ENCODE data around the gene C2CD2. TPM values are rescaled to one million over a fixed set of nuclear protein-coding genes. Genes with fewer than 3 reads are reported as not detected.

The C2CD2 gene
- total and polyA plus RNA-seq, 2 of the 8 experiments (the other 6 are each of a cell fraction or from before 2014, with no cell fraction given), result 10.4 to 13.0 TPM

DNA sequence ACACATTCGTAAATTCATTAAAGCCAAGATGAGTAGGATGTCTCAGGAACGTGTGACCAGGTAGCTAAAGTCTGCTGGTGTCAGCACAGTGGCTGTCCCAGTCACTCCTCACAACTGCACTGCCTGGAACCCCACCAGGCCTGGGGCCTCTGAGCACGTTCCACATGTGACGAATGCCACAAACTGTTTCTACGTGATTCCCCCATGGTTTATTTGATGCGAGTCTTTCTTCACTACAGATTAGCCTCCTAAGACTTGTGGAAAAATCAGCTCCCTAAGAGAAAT is 107.8 kb downstream of the C2CD2 start:
- H3K9ac ChIP-seq (replicated peaks in 1 of 4; ENCODE audit: extremely low read depth in 1 of 4, low read depth in 3 of 4, low read length in 3 of 4), result no peak overlapping the region
- no peak overlapping the region for H3K56ac ChIP-seq (replicated peaks; ENCODE audit: insufficient read length, low read depth, low read length)
- H4K20me1 ChIP-seq (replicated peaks in 1 of 2; ENCODE audit: control insufficient read depth in 1 of 2, insufficient read depth in 2 of 2, low read length in 2 of 2), result no peaks in the 10 kb centered on the region
- H4K8ac ChIP-seq (ENCODE audit: extremely low read depth, insufficient read depth, low read length), result no peak overlapping the region; the same call in 1 of the 2 replicates
- no peak overlapping the region for H2AK5ac ChIP-seq (ENCODE audit: low read depth, low read length)
- no peak overlapping the region for H3K27ac ChIP-seq (ENCODE audit: low read depth, low read length)
- H4K5ac ChIP-seq (ENCODE audit: insufficient read length, low read depth, low read length), result no peak overlapping the region
- no peak overlapping the region for H2BK20ac ChIP-seq (ENCODE audit: low read length)
- no peak overlapping the region for H3K18ac ChIP-seq (ENCODE audit: extremely low read depth, low read length)
- no peak overlapping the region for H3K14ac ChIP-seq (ENCODE audit: insufficient read length)
- H3K23me2 ChIP-seq (ENCODE audit: low read depth, low read length), result no peaks in the 10 kb centered on the region
- H3K9me3 ChIP-seq (ENCODE audit: insufficient read depth in 2 of 2, low read depth in 1 of 2, low read length in 1 of 2), result no peaks in the 10 kb centered on the region; a peak in 1 of 4 replicates
- no peak overlapping the region for H3K4ac ChIP-seq (replicated peaks; ENCODE audit: insufficient read length, low read depth, low read length)
- no peak overlapping the region for H2BK15ac ChIP-seq (ENCODE audit: low read length)
- H2BK5ac ChIP-seq (ENCODE audit: low read depth, low read length), result no peak overlapping the region
- no peak overlapping the region for H3K23ac ChIP-seq (ENCODE audit: insufficient read length)
- FAIRE-seq (no peak), DNase-seq (ENCODE audit: low read depth in 1 of 2, low spot score in 2 of 2) (no peak)
- H3K27me3 ChIP-seq (replicated peaks in 1 of 4; ENCODE audit: control insufficient read depth in 3 of 4, extremely low read depth in 1 of 4, insufficient read depth in 3 of 4, low read length in 3 of 4), result no peaks in the 10 kb centered on the region
- 83% methylated on average over 6 of the region's 6 CpGs; no CpG with 5 or more reads in 1 of the 2 experiments for WGBS, 2 experiments (ENCODE audit: extremely low coverage in 1 of 2, insufficient coverage in 1 of 2, insufficient read length in 1 of 2, insufficient replicate concordance in 2 of 2, low coverage in 1 of 2, low lambda C conversion rate in 2 of 2, missing lambda C conversion rate in 1 of 2)
- no peak overlapping the region for H2BK120ac ChIP-seq (replicated peaks; ENCODE audit: low read depth, low read length)
- H3K79me2 ChIP-seq (ENCODE audit: control insufficient read depth in 1 of 2, insufficient read depth in 2 of 2, low read length in 2 of 2), result no peaks in the 10 kb centered on the region
- CTCF ChIA-PET (ENCODE audit: partially characterized antibody), result interaction anchor here (0.8 to 2.8 kb wide), 7 partner anchors 9 to 271 kb away, joined by 3 to 25 read pairs (median 5); no protein-coding TSS in a partner anchor
- H3K4me1 ChIP-seq (replicated peaks in 1 of 4; ENCODE audit: control insufficient read depth in 3 of 4, insufficient read depth in 4 of 4, low read length in 3 of 4), result peaks cover 0 to 2% (median 0%) of the 10 kb centered on the region in 4 experiments; a peak in 1 of 7 replicates
- no peak overlapping the region for H2BK12ac ChIP-seq (ENCODE audit: low read depth, low read length)
- POLR2A ChIA-PET (ENCODE audit: partially characterized antibody), result no interaction called here
- H4K91ac ChIP-seq (replicated peaks; ENCODE audit: insufficient read length, low read length), result no peak overlapping the region
- H3K4me3 ChIP-seq (ENCODE audit: extremely low read depth in 1 of 4, insufficient read depth in 2 of 4, low read depth in 3 of 4, low read length in 4 of 4), result no peak overlapping the region
- H2AFZ ChIP-seq (ENCODE audit: low read length), result no peak overlapping the region
- no peak overlapping the region for H3K4me2 ChIP-seq (ENCODE audit: insufficient read depth in 1 of 2, low read depth in 2 of 2, low read length in 2 of 2)
- no peaks in the 10 kb centered on the region; the same call in 1 of the 2 replicates for H3K79me1 ChIP-seq (ENCODE audit: low read depth, low read length)
- H3K36me3 ChIP-seq (ENCODE audit: control insufficient read depth in 2 of 4, insufficient read depth in 4 of 4, low read length in 3 of 4), result no peaks in the 10 kb centered on the region
- no peak for TF ChIP-seq SIN3A (conservative IDR thresholded peaks at IDR 0.05 in 1 of 2, IDR thresholded peaks at IDR 0.05 in 1 of 2; ENCODE audit: low read depth in 1 of 2, low read length in 2 of 2)
- TF ChIP-seq HDAC6 (IDR thresholded peaks at IDR 0.05; ENCODE audit: low read depth, low read length), result no peak
- TF ChIP-seq JUND (IDR thresholded peaks at IDR 0.05; ENCODE audit: low read length), result no peak
- no peak for TF ChIP-seq TEAD4 (IDR thresholded peaks at IDR 0.05; ENCODE audit: low read depth, low read length)
- TF ChIP-seq CTBP2 (IDR thresholded peaks at IDR 0.05; ENCODE audit: borderline replicate concordance, insufficient read depth, insufficient read length, low read length), result no peak
- TF ChIP-seq CHD2 (IDR thresholded peaks at IDR 0.05; ENCODE audit: low read length), result no peak
- no peak for TF ChIP-seq PHF8 (conservative IDR thresholded peaks at IDR 0.05; ENCODE audit: low read depth, low read length)
- no peak for TF ChIP-seq KDM4A (IDR thresholded peaks at IDR 0.05; ENCODE audit: low read depth, low read length, severe bottlenecking)
- no peak for TF ChIP-seq GTF2F1 (IDR thresholded peaks at IDR 0.05; ENCODE audit: borderline replicate concordance, low read depth, low read length)
- TF ChIP-seq CBX5 (IDR thresholded peaks at IDR 0.05; ENCODE audit: low read depth, low read length), result no peak
- TF ChIP-seq POLR2A (IDR thresholded peaks at IDR 0.05; ENCODE audit: control extremely low read depth in 1 of 2, low read depth in 2 of 2, low read length in 2 of 2), result no peak
- no peak for TF ChIP-seq RNF2 (IDR thresholded peaks at IDR 0.05; ENCODE audit: borderline replicate concordance, low read depth, low read length, missing control alignments, poor library complexity, severe bottlenecking)
- TF ChIP-seq CREB1 (IDR thresholded peaks at IDR 0.05), result no peak
- no peak for TF ChIP-seq BACH1 (IDR thresholded peaks at IDR 0.05; ENCODE audit: low read length)
- no peak for TF ChIP-seq POLR2AphosphoS5 (IDR thresholded peaks at IDR 0.05; ENCODE audit: low read depth, low read length)
- TF ChIP-seq SRF (IDR thresholded peaks at IDR 0.05; ENCODE audit: low read depth, low read length), result no peak
